NT2/D1 (cell line): ENCODE data around the gene COPE.

Experiments used
- SUZ12 ChIP-seq: IDR thresholded peaks from 2 replicates; pipeline ENCODE4 v1.6.1; 2011; ENCODE audit not compliant: insufficient read length, insufficient read depth; ENCODE audit errors: extremely low read depth
- YY1 ChIP-seq: IDR thresholded peaks from 2 replicates; pipeline ENCODE4 v1.6.1; 2011; ENCODE audit not compliant: insufficient read length, insufficient read depth
- ZNF274 ChIP-seq: IDR thresholded peaks from 2 replicates; pipeline ENCODE4 v1.6.1; 2011; ENCODE audit warnings: mild to moderate bottlenecking, low read depth, low read length

DNA sequence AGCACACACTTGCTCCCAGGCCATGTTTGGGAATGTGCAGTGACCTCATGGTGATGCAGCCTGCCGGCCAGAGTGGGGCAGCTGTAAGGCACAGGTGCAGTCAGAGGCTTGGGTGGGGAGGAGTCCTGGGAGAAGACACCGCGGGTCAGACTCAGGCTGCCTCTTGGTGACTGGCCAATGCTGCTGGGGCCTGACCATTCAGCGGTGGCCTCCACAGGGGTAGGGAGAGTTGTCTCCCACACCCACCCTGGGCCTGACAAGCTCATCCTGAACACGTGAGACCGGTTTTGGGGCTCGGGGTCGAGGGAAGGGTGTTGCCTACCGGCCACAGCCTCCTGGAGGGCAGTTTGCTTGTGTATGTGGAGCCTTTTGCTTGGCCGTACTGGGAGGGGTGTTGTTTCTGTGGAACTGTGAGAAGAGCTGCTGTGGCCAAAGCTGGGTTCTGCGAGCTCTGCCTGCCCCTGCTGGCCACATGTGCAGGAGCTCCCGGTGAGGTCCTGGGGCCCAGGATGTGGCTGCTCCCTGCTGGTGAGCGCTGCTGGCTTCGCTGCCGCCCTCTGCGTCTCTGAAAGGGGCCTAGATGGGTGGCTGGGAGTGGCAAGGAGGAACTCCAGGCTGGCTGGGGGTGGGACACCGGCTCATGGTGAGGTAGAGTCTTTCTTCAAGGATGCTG lies 65.3 kb downstream of the COPE start:
- TF ChIP-seq ZNF274 (no peak), YY1 (no peak), SUZ12 (no peak)
